Ovary (tissue), 3 donors: ENCODE results near the gene GLRA1.

Experiments
- EP300 ChIP-seq: sonication (generic); formaldehyde crosslinking; IDR thresholded peaks from one replicate; pipeline ENCODE4 v1.6.1; 2017; ENCODE audit warnings: antibody characterized with exemption
- POLR2A ChIP-seq: fragments of 450-650 bp; IDR thresholded peaks from one replicate; pipeline ENCODE4 v1.6.1; 2017; ENCODE audit warnings: antibody characterized with exemption, mild to moderate bottlenecking, moderate library complexity
- TF ChIP-seq, protein P1 (sequence below), 3 donors: fragments of 450-650 bp in 2 of 3; fragments of 200-600 bp in 1 of 3; IDR thresholded peaks; one replicate each; pipeline versions ENCODE4 v1.5.1 to v1.8.0; 2016 to 2022; ENCODE audit warnings: antibody characterized with exemption in 3 of 3, mild to moderate bottlenecking in 1 of 3
- donor health status: DM: no; HTN: no; CAD: no.

DNA sequence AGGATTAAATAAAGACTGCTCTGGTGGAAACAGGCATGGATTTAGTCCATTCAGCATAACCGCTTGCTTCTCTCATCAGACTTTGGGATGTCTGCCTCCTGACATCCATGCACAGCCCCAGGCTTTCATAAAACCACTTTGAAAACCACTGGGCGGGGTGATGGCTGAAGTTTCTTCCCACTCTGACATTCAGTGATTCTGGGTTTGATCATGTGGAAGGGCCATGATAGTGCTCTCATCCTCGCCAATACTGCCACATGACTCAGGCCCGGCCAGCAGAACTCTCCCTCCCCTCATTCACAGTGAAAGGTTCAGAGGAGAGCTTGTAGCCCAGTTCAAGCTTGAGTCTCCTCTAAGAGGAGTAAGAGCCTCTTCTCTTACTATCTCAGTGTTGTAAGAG lies 29.6 kb upstream of the GLRA1 start:
- TF ChIP-seq, protein P1, sequence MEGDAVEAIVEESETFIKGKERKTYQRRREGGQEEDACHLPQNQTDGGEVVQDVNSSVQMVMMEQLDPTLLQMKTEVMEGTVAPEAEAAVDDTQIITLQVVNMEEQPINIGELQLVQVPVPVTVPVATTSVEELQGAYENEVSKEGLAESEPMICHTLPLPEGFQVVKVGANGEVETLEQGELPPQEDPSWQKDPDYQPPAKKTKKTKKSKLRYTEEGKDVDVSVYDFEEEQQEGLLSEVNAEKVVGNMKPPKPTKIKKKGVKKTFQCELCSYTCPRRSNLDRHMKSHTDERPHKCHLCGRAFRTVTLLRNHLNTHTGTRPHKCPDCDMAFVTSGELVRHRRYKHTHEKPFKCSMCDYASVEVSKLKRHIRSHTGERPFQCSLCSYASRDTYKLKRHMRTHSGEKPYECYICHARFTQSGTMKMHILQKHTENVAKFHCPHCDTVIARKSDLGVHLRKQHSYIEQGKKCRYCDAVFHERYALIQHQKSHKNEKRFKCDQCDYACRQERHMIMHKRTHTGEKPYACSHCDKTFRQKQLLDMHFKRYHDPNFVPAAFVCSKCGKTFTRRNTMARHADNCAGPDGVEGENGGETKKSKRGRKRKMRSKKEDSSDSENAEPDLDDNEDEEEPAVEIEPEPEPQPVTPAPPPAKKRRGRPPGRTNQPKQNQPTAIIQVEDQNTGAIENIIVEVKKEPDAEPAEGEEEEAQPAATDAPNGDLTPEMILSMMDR (IDR thresholded peaks at IDR 0.05): no peak
- TF ChIP-seq POLR2A: no peak
- no peak for TF ChIP-seq EP300
